ENCODE measurements around the gene MZB1.

The MZB1 gene

GRCh38 chr5:139395844-139396640 is 6.3 kb upstream of the MZB1 start:
- no peak for TF ChIP-seq CTCF (IDR thresholded peaks at IDR 0.05)
- Histone ChIP-seq H3K9ac (no peak overlapping the region), H3K79me2 (no peaks in the 10 kb centered on the region), H3K4me3 (ENCODE audit: low read depth, low read length) (no peak overlapping the region), H3K36me3 (ENCODE audit: control insufficient read depth, insufficient read depth, low read length) (no peaks in the 10 kb centered on the region), H3K27ac (no peak overlapping the region), H3K4me1 (no peaks in the 10 kb centered on the region), H3K27me3 (ENCODE audit: control insufficient read depth, insufficient read depth, low read length) (no peaks in the 10 kb centered on the region), H3K4me2 (ENCODE audit: low read length) (no peak overlapping the region), H2AFZ (no peak overlapping the region), H3K9me3 (ENCODE audit: control insufficient read depth, low read length) (no peaks in the 10 kb centered on the region)

GRCh38 chr5:139394654-139395566 is 5.2 kb upstream of the MZB1 start, which contains the start of gene PROB1:
Gene PROB1, minus strand, starts transcription at chr5:139395104. Its CDS starts 23 bp downstream, at chr5:139395081.
- Histone ChIP-seq H3K36me3 (ENCODE audit: control insufficient read depth, insufficient read depth, low read length) (no peaks in the 10 kb centered on the region), H2AFZ (peak within 1 kb of the TSS; percentile 86), H3K4me1 (no peaks in the 10 kb centered on the region), H3K79me2 (no peaks in the 10 kb centered on the region), H3K4me2 (ENCODE audit: low read length) (peak within 1 kb of the TSS; percentile 59), H3K4me3 (ENCODE audit: low read depth, low read length) (peak within 1 kb of the TSS; percentile 47), H3K27ac (peak within 1 kb of the TSS; percentile 36), H3K27me3 (ENCODE audit: control insufficient read depth, insufficient read depth, low read length) (no peaks in the 10 kb centered on the region), H3K9me3 (ENCODE audit: control insufficient read depth, low read length) (no peaks in the 10 kb centered on the region), H3K9ac (no peak within 1 kb of the TSS)
- TF ChIP-seq CTCF (IDR thresholded peaks at IDR 0.05): no peak

GRCh38 chr5:139394123-139394653 is 4.5 kb upstream of the MZB1 start:
- Histone ChIP-seq H3K4me2 (ENCODE audit: low read length) (peak overlapping the region; percentile 59), H2AFZ (peak overlapping the region; percentile 86), H3K4me1 (no peaks in the 10 kb centered on the region), H3K36me3 (ENCODE audit: control insufficient read depth, insufficient read depth, low read length) (no peaks in the 10 kb centered on the region), H3K9me3 (ENCODE audit: control insufficient read depth, low read length) (no peaks in the 10 kb centered on the region), H3K79me2 (no peaks in the 10 kb centered on the region), H3K27ac (peak overlapping the region; percentile 36), H3K9ac (no peak overlapping the region), H3K27me3 (ENCODE audit: control insufficient read depth, insufficient read depth, low read length) (no peaks in the 10 kb centered on the region), H3K4me3 (ENCODE audit: low read depth, low read length) (peak overlapping the region; percentile 47)
- peak; percentile 24 for TF ChIP-seq CTCF (IDR thresholded peaks at IDR 0.05)

GRCh38 chr5:139393497-139394122 is 3.9 kb upstream of the MZB1 start:
- no peaks in the 10 kb centered on the region for H3K79me2 ChIP-seq
- no peaks in the 10 kb centered on the region for H3K9me3 ChIP-seq (ENCODE audit: control insufficient read depth, low read length)
- H3K4me2 ChIP-seq (ENCODE audit: low read length): peak overlapping the region; percentile 59
- no peaks in the 10 kb centered on the region for H3K4me1 ChIP-seq
- peak overlapping the region; percentile 47 for H3K4me3 ChIP-seq (ENCODE audit: low read depth, low read length)
- H3K9ac ChIP-seq: peak overlapping the region; percentile 6
- no peak for TF ChIP-seq CTCF (IDR thresholded peaks at IDR 0.05)
- no peaks in the 10 kb centered on the region for H3K36me3 ChIP-seq (ENCODE audit: control insufficient read depth, insufficient read depth, low read length)
- no peaks in the 10 kb centered on the region for H3K27me3 ChIP-seq (ENCODE audit: control insufficient read depth, insufficient read depth, low read length)
- H3K27ac ChIP-seq: no peak overlapping the region
- peak overlapping the region; percentile 86 for H2AFZ ChIP-seq
